ENCODE results near the gene SLC25A38.
"Not testable (repeated sequence)": the region's sequence is repeated elsewhere in the genome, so short reads cannot be mapped to it uniquely, and the experiment has no call there.

Gene SLC25A38

GRCh38 chr3:39383045-39383880, at the start of gene SLC25A38:
TSS of gene SLC25A38 (plus strand) at chr3:39383370. CDS start at chr3:39383725, 355 bp downstream.
- DNase-seq (ENCODE audit: low read depth) = peak; percentile 67

GRCh38 chr3:39333607-39334006, 49.6 kb upstream of the SLC25A38 start:
- no peak for DNase-seq (ENCODE audit: low read depth)

GRCh38 chr3:39334205-39334604, 49.0 kb upstream of the SLC25A38 start:
- DNase-seq (ENCODE audit: low read depth) = no peak

- DNase-seq (ENCODE audit: low read depth) = no peak
These were observed 45.0 kb upstream of the SLC25A38 start for GRCh38 chr3:39338201-39338600.

GRCh38 chr3:39339086-39339485, 44.1 kb upstream of the SLC25A38 start:
- DNase-seq (ENCODE audit: low read depth) = no peak

- DNase-seq (ENCODE audit: low read depth) = no peak
These were observed 40.0 kb upstream of the SLC25A38 start for GRCh38 chr3:39343076-39343717.

- DNase-seq (ENCODE audit: low read depth) = no peak
These were observed 39.4 kb upstream of the SLC25A38 start for GRCh38 chr3:39343760-39344159.

GRCh38 chr3:39344746-39345344, 38.3 kb upstream of the SLC25A38 start:
- DNase-seq (ENCODE audit: low read depth) = no peak

- DNase-seq (ENCODE audit: low read depth) = no peak
These were observed 36.2 kb upstream of the SLC25A38 start for GRCh38 chr3:39346785-39347585.

- DNase-seq (ENCODE audit: low read depth) = no peak
These were observed 35.6 kb upstream of the SLC25A38 start for GRCh38 chr3:39347586-39347876.

- DNase-seq (ENCODE audit: low read depth) = no peak
These were observed 34.1 kb upstream of the SLC25A38 start for GRCh38 chr3:39349080-39349479.

- no peak for DNase-seq (ENCODE audit: low read depth)
These were observed 32.5 kb upstream of the SLC25A38 start for GRCh38 chr3:39350714-39351113.

GRCh38 chr3:39351134-39351533, 32.0 kb upstream of the SLC25A38 start:
- not testable (repeated sequence) for DNase-seq (ENCODE audit: low read depth)

GRCh38 chr3:39353168-39353927, 29.8 kb upstream of the SLC25A38 start:
- DNase-seq (ENCODE audit: low read depth) = not testable (repeated sequence)

- DNase-seq (ENCODE audit: low read depth) = no peak
These were observed 24.8 kb upstream of the SLC25A38 start for GRCh38 chr3:39358333-39358732.

- DNase-seq (ENCODE audit: low read depth) = peak; percentile 50
These were observed 21.8 kb upstream of the SLC25A38 start for GRCh38 chr3:39361252-39361927.

- no peak for DNase-seq (ENCODE audit: low read depth)
These were observed 21.0 kb upstream of the SLC25A38 start for GRCh38 chr3:39362192-39362591.

- no peak for DNase-seq (ENCODE audit: low read depth)
These were observed 20.4 kb upstream of the SLC25A38 start for GRCh38 chr3:39362812-39363211.

- not testable (repeated sequence) for DNase-seq (ENCODE audit: low read depth)
These were observed 12.7 kb upstream of the SLC25A38 start for GRCh38 chr3:39370450-39370849.

GRCh38 chr3:39372833-39373232, 10.3 kb upstream of the SLC25A38 start:
- no peak for DNase-seq (ENCODE audit: low read depth)

All from activated gamma-delta T cell treated with anti-CD3 and anti-CD28 coated beads, Interleukin-2, amount 50 U/mL, for 16 hours (primary cell).